ENCODE measurements around the gene CYYR1. TPM values are rescaled to one million over a fixed set of nuclear protein-coding genes. Genes with fewer than 3 reads are reported as not detected.

CYYR1 gene
- total RNA-seq, 4 donors from 2014 or later, result 0.53 to 4.4 (median 3.6) TPM

DNA sequence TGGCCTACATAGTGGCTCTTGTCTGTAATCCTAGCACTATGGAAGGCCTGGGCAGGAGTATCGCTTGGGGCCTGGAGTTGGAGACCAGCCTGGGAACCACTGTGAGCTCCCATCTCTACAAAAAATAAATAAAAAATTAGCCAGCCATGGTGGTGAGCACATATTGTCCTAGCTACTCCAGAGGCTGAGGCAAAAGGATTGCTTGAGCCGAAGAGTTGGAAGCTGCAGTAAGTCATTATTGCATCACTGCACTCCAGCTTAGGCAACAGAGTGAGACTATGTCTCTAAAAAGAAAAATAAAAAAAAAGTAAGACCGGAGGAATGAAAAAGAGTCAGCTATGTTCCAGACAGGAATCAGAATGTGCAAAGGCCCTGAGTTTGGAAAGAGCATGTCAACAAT lies 115.3 kb downstream of the CYYR1 start:
- H3K4me3 ChIP-seq, result no peak overlapping the region
- H3K36me3 ChIP-seq, result no peaks in the 10 kb centered on the region
- H3K27me3 ChIP-seq, result no peaks in the 10 kb centered on the region
- DNase-seq, result no peak
- TF ChIP-seq, protein P1, sequence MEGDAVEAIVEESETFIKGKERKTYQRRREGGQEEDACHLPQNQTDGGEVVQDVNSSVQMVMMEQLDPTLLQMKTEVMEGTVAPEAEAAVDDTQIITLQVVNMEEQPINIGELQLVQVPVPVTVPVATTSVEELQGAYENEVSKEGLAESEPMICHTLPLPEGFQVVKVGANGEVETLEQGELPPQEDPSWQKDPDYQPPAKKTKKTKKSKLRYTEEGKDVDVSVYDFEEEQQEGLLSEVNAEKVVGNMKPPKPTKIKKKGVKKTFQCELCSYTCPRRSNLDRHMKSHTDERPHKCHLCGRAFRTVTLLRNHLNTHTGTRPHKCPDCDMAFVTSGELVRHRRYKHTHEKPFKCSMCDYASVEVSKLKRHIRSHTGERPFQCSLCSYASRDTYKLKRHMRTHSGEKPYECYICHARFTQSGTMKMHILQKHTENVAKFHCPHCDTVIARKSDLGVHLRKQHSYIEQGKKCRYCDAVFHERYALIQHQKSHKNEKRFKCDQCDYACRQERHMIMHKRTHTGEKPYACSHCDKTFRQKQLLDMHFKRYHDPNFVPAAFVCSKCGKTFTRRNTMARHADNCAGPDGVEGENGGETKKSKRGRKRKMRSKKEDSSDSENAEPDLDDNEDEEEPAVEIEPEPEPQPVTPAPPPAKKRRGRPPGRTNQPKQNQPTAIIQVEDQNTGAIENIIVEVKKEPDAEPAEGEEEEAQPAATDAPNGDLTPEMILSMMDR (IDR thresholded peaks at IDR 0.05), result no peak
- TF ChIP-seq POLR2A (IDR thresholded peaks at IDR 0.05), result no peak
- no peaks in the 10 kb centered on the region for H3K9me3 ChIP-seq
- no peak overlapping the region for H3K27ac ChIP-seq
- no peaks in the 10 kb centered on the region for H3K4me1 ChIP-seq

GRCh38 chr21:26453267-26453666 lies 119.8 kb downstream of the CYYR1 start:
- DNase-seq, result no peak
- Histone ChIP-seq H3K36me3 (no peaks in the 10 kb centered on the region), H3K27ac (no peak overlapping the region), H3K27me3 (no peaks in the 10 kb centered on the region), H3K4me3 (no peak overlapping the region), H3K4me1 (no peaks in the 10 kb centered on the region), H3K9me3 (no peaks in the 10 kb centered on the region)
- TF ChIP-seq POLR2A (IDR thresholded peaks at IDR 0.05), result no peak
- TF ChIP-seq, protein P1 (IDR thresholded peaks at IDR 0.05), result no peak

DNA sequence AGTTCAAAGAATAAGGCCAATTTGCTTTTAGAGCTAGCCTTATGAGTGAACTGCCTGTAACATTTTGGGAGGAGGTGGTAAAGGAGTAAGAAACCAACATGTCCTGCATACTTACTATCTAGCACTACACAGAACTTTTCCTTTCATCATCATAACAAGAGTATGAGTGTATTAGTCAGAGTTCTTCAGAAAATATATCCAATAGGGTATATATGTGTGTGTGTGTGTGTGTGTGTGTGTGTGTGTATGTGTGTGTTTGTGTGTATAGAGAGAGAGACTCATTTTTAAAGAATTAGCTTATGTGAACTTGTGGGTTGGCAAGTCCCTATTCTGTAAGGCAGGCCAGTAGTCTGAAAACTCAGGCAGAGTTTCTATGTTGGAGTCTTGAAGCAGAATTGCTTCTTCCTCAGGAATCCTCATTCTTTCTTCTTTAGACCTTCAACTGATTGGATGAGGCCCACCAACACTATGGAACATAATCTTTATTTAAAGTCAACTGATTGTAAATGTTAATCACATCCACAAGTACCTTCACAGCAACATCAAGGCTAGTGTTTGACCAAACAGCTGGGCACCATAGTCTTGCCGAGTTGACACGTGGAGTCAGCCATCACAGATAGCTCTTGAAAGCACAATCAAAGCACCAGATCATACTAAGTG lies 121.9 kb downstream of the CYYR1 start:
- H3K4me3 ChIP-seq, result no peak overlapping the region
- H3K27ac ChIP-seq, result no peak overlapping the region
- no peaks in the 10 kb centered on the region for H3K4me1 ChIP-seq
- no peaks in the 10 kb centered on the region for H3K9me3 ChIP-seq
- DNase-seq, result no peak
- H3K27me3 ChIP-seq, result no peaks in the 10 kb centered on the region
- TF ChIP-seq, protein P1 (IDR thresholded peaks at IDR 0.05), result no peak
- TF ChIP-seq POLR2A (IDR thresholded peaks at IDR 0.05), result no peak
- H3K36me3 ChIP-seq, result no peaks in the 10 kb centered on the region

DNA sequence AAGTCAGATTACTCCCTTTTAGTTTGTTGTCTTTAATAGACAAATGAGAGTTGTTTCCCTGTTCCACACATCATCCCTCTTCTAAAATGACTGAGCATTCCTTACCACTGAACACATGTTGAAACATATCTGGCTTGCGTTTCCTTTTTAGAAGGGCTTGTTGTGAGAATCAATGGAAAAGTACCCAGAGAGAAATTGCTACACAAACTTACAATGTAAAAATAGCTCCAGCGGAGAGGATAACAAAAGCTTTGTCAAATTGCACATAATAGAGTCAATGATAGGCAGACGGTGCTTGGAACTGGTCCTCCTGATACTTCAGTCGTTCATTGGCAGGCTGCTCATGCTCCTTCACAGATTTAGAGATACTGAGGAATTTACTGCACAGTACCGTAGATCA lies 123.9 kb downstream of the CYYR1 start:
- no peaks in the 10 kb centered on the region for H3K4me1 ChIP-seq
- no peaks in the 10 kb centered on the region for H3K9me3 ChIP-seq
- TF ChIP-seq, protein P1 (IDR thresholded peaks at IDR 0.05), result no peak
- no peak for TF ChIP-seq POLR2A (IDR thresholded peaks at IDR 0.05)
- H3K36me3 ChIP-seq, result no peaks in the 10 kb centered on the region
- no peak overlapping the region for H3K27ac ChIP-seq
- H3K27me3 ChIP-seq, result no peaks in the 10 kb centered on the region
- no peak overlapping the region for H3K4me3 ChIP-seq
- DNase-seq, result no peak

DNA sequence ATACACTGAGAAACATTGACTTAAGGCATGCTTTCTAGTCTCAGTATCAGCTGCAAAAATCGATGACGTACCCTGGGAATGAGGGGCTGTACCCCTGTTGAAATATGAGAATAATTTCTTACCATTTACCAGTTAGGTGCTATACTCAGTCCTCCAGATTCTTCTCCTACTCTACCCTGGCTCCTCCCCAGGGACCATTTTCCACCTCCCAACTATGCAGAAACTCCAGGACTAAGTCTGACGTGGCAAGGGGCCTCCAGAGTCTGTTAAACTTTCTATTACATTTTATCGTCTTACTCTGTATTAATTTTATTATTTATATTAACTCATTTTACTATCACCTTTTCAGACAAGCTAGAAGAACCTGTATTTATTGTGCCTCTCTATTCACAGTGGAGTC lies 124.3 kb downstream of the CYYR1 start:
- TF ChIP-seq, protein P1 (IDR thresholded peaks at IDR 0.05), result no peak
- no peak for TF ChIP-seq POLR2A (IDR thresholded peaks at IDR 0.05)
- Histone ChIP-seq H3K4me1 (no peaks in the 10 kb centered on the region), H3K36me3 (no peaks in the 10 kb centered on the region), H3K27ac (no peak overlapping the region), H3K9me3 (no peaks in the 10 kb centered on the region), H3K4me3 (no peak overlapping the region), H3K27me3 (no peaks in the 10 kb centered on the region)
- no peak for DNase-seq

Measured in Peyer's patch (tissue), 4 donors.